GM23248 (cell line): ENCODE results near the gene WIF1.

Source experiments
- EZH2 ChIP-seq: fragments of 200-600 bp; sonication (generic); IDR thresholded peaks from 2 replicates; pipeline ENCODE4 v1.6.1; 2018; ENCODE audit warnings: antibody characterized with exemption, mild to moderate bottlenecking; ENCODE audit not compliant: insufficient read depth, poor library complexity, severe bottlenecking
- EZH2phosphoT487 ChIP-seq: fragments of 200-600 bp; sonication (generic); IDR thresholded peaks from 2 replicates; pipeline ENCODE4 v1.6.1; 2018; ENCODE audit warnings: antibody characterized with exemption, moderate library complexity, mild to moderate bottlenecking, low read depth; ENCODE audit not compliant: insufficient read depth

GRCh38 chr12:65168681-65169319, 47.7 kb upstream of the WIF1 start:
- TF ChIP-seq EZH2 (no peak), EZH2phosphoT487 (no peak)
